ENCODE data around the gene SENP8.

GRCh38 chr15:72092691-72093090 is 25.5 kb upstream of the SENP8 start:
- TF ChIP-seq CTCF (conservative IDR thresholded peaks at IDR 0.05; ENCODE audit: low read length) = no peak
- TF ChIP-seq EZH2phosphoT487 (IDR thresholded peaks at IDR 0.05; ENCODE audit: borderline replicate concordance, low read depth, low read length) = no peak
